CD4-positive, alpha-beta T cell treated with Interleukin-15 for 4 hours (primary cell): ENCODE results near the gene RAPH1.

Experiments
- DNase-seq: peaks from one replicate; pipeline ENCODE4 v3.0.0-alpha.2; 2020; ENCODE audit warnings: low spot score

Gene RAPH1

DNA sequence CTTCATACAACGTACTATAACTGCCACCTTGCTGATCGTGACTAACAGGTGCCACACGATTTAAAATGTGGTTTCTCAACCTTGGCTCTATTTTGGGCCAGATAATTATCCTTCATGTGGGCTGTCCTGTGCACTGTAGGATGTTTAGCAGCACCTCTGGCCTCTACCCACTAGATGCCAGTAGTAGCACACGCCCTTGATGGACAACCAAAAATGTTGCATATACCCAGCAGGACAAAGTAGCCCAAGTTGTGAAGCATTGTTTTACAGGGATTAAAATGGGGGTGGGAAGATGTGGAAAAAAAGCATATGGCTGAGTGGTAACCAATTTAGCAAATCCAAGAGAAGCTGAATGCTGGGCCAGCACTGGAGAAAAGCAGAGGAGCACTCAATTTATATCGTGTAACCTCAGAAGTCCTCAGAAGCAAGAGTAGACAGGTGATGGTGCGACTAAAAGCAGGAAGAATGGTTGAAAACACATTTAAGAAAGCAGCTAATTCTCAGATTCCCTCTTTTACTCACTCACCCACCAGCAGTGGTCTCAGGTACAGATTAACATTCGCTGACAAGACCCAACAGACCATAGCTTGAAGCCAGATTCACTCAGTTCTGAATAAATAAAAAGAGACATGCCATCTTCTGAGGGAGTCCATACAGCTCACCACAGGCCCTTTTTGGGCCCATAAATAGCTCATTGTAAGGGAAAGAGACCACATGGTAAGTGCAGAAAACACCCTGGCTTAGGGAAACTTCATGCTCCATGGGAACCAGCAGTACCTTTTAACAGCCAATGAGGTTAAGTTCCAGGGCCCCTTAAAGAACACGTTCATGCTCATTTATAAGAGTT, 50.6 kb downstream of the RAPH1 start:
- peak; percentile 62 for DNase-seq

DNA sequence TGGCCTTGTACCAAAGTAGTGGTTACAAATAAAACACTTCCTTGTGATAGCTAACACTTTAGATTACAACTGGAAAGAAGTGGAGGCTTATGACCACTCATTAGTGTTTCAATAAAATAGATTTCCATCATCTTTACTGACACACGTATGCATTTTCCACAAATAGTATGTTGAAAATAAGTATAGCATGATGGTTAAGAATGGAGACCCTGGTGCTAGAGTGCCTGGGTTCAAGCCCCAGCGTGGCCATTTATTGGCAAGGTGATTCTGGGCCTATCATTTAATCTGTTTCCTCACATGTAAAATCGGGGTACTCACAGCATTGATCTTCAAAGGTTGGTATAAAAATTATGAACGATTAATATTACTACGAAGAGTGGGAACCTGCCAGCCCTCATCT, 54.5 kb downstream of the RAPH1 start:
- no peak for DNase-seq

DNA sequence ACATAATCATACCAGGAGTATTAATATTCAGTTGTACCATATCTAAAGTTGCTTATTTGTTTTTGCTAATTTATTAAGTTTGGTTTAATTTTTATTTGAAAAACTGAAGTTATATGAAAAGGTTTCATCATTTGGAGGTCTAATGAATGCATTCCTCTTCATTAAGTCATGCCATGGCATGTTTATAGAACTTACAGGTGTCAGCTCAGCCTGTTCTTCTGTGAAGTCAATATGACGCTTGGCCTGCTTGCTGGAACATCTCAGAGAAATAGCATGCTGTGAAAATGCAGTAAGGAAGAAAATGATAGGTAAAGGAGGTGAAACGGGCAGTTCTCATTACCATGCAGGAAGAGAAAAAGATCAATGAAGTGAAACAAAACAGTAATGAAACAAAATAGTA, 58.2 kb downstream of the RAPH1 start:
- DNase-seq = no peak

DNA sequence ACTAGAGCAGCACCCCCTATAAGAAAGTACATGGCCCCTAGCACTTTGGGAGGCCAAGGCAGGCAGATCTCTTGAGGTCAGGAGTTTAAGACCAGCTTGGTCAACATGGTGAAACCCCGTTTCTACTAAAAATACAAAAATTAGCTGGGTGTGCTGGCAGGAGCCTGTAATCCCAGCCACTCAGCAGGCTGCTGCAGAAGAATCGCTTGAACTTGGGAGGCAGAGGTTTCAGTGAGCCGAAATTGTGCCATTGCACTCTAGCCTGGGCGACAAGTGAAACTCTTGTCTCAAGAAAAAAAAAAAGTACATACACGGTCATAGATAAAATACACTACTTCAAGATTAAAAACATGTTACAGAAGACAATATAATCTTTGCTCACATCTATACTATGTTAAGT, 63.8 kb downstream of the RAPH1 start:
- no peak for DNase-seq

DNA sequence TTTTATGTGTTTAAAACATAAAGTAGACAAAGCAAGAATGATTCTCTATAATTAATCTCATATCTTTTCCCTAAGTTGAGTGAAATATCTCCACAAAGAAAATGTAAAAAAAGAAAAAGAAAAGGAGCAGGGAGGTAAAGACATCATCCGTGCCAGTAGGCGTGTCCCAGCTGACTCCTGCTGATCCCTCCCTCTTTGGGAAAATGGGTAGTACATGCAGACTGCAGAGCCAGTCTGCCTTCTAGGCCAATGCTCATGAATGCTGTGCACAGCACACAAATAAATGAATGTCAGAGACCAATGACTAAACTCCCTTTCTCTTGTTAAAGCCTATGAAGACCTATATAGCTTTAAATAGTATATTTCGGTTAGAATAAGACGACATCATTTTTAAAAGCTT, 64.7 kb downstream of the RAPH1 start:
- DNase-seq = no peak

DNA sequence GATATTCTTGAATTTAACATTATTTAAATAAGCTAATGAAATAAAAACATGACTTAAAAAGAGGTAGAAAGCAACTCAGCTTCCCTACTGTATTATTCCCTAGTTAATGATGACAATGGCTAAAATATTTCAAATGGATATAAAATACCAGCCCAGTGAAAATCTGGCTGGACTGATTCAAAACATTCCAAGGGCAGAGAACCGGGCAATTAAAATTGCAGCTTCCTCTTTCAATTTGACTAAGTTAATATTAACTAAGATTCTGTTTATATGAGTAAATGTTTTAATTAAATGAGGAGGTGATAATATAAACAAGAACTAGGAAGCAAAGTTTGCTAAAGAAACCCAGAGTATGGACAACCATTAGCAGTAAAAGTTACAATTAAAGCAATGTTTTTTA, 65.6 kb downstream of the RAPH1 start:
- DNase-seq = no peak

DNA sequence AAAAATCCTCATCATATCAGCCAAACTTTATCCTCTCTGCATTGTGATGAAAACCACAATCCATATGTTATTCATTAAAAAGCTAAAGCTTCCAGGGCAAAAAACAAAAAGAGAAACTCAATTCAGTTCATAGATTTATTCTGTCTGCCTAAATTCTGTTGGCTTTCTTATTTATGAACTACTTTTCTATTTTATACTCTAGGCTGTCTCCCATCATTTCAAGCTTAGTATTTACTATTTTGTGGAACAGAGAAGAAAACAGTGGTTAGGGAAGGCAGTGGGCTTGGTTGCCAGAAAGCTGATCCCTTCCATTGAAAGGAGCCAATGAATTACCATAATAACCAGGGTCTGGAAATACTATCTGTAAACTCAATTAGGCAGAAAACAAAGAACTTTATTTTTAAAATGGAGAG, 71.8 kb downstream of the RAPH1 start:
- no peak for DNase-seq

DNA sequence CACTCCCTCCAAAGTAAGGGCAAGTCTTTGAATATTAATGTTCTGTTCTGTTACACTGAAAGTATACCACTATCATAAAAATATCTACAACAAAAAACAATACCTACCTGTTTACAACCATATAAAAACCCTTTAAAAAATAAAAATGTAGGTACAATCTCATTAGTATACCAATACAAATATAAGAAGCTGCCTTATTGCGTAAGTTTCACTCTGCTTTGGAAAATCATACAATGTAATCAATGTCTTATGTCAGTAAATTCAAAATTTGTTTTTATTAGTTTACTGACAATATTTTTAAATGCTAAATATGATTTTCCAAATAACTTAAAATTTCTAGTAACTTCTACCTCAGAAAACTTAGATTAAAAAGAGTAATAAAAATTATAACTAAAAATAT, 72.8 kb downstream of the RAPH1 start:
- no peak for DNase-seq

DNA sequence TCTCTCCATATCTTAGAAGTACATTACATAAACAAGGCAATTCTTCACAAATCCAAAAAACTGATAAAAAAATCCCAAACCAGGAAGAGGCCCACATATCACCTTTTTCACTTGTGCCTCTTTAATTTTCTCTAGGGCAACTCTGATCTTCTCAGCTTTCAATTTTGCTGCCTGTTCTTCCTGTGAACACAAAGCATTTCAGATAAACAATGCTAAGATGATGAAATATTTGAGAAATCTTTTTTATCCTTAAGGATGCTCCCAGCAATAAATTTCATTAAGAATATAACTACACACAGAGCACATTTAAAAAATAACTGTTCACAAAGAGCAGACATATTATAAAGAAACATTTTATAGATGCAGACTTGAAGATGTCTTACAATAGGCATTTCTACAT, 73.4 kb downstream of the RAPH1 start:
- DNase-seq = no peak

DNA sequence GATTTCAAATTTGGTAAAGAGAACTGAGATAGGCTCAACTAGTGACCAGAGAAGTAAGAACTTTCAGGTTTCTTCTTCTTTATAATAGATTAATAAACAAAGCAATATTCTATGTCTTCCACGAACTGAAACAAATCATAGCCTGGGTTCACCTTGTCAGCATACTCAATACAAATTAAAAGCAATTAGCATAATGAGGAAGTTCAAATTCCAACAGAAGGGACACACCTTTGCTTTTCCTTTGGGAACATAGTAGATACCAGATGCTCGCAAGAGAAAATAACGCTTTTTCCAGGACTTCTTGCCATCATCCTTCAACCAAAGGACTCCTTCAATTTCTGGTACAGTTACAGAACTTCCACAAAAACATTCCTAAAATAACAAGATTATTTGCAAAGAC, 79.9 kb downstream of the RAPH1 start:
- no peak for DNase-seq

DNA sequence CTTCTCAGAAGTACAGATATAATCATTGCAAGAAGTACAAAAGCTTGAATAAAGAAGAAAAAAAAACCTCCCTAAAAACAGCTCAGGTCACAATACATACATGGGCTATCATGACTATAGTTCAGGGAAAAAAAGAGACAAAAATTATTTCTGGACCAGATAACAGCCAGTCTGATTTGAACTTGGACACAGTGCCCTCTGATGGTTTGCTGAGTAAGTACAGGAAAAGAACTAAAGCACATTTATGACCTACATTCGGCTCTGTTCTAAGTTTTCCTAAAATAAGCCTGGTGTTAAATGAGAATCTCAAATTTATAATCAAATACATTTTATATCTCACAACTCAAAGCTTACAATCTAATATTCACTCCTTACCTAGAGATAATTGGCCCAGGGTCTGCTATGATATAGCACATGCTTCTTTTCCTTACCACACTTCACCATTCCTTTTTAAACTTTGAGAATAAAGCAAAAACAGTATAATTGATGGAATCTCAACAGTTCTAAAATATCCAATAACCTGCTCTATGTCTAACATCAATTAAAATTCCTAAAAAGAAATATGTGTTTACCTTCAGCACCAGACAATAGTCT, 81.1 kb downstream of the RAPH1 start:
- DNase-seq = peak; percentile 40

DNA sequence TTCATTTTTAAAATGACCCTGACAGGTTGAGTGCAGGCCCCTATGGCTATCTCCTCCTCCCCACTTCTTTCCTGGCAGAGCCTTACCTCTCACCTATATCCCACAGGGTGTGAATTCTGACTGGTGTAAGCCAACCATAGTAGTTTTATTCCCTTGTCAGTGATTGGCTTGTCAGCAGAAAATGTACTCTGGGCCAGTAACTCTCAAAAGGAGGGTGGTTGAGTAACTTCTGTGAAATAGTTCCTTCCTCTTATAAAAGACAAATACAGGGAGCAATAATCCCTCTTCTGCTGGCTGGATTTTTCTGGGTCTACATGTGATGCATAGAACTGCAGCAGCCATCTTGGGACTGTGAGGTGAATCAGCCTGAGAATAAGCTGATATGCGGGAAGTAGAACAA, 83.4 kb downstream of the RAPH1 start:
- DNase-seq = no peak

DNA sequence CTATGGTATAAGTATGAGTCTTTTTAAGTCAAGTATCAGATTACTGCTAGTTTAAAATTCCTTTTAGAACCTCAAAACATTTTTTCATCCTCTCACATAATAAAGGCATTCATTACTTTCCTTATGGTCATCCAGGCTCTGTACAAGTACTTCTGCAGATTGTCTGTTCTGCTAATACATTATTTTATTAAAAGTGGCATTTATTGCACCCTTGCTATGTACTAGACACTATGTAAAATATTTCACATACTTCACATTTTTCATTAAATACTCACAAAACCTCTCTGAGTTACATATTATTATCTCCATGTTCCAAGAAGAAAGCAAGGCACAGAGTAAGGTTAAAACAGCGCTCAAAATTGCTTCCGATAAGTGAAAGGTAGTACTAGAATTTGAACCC, 84.1 kb downstream of the RAPH1 start:
- DNase-seq = no peak

DNA sequence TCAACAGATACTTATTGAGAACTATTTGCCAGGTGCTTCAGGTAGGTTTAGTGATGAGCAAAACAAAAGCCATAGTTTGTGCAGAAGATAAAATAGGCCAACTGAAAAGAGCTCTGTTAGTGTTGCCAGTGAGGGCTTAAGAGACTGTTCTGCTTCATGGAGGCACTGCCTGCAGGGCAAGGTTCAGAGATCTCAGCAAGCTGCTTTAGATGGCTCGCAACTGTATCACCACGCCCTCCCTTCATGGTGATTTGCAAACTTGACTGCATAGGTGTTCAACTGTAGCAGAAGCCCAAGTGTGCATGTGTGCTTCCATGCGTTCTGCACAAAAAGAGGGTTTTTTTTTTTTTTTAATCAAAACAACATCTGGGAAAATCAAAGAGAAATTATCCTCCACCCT, 84.5 kb downstream of the RAPH1 start:
- DNase-seq = no peak

DNA sequence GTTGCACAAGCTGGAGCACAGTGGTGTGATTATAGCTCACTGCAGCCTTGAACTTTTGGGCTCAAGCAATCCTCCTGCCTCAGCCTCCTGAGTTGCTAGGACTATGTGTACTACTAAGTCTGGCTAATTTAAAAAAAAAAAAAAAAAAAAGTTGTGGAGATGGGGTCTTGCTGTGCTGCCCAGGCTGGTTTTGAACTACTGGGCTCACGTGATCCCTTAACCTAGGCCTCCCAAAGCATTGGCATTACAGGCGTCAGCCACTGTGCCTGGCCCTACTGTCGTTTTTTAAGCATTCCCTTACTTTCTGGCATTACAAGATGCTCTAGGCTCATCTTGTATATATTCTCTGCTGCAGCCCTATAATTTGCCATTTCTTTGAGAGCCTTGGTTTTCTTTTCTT, 88.3 kb downstream of the RAPH1 start:
- no peak for DNase-seq

DNA sequence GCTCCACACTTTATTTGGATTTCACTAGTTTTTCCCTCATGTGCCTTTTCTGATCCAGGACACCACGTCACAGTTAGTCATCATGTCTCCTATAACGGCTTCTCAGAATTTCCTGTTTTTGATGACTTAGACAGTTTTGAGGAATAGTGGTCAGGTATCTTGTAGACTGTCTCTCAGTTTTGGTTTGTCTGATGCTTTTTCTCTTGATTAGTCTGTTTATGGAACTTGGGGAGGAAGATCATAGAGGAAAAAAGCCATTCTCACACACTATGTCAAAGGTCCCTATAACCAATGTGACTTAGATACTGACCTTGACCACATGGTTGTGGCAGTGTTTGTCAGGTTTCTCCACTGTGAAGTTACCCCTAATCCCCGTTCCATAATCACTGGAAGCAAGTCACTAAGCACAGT, 89.0 kb downstream of the RAPH1 start:
- DNase-seq = no peak

DNA sequence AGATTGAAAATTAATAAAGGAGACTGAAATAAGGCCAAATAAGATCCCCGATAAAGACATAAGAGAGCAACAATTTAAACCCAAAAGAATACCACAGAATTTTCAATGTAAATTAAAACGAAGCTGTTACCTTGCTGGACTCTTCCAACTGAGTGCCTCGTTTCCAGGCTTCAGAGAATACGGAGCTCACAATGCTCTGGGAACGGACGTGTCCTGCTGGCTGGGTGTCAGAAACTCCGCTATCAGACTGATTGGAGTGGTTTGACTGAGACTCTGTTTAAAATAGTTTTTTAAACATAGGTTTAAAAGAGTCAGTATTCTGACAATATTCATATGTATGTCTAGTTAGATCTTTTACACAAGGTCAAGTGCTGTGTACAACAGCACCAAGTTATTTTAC, 90.4 kb downstream of the RAPH1 start:
- DNase-seq = no peak

DNA sequence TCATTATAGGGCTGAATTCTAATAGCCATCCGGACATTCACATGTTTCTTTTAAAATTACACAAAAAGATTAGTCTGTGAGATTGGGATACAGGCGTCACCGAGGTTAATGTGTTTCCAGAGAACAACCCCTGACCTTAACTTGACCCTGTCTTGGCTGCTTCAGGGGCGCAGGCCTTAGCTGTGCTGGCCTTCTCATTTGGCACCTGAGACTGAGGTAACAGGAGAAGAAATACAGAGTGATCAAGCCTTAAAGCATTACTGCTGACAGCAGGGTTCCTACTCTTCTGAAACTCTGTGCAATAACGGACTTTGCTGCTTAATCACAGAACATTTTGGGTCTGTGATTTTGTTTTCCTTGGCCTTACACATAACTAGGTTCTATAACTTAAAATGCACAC, 92.6 kb downstream of the RAPH1 start:
- no peak for DNase-seq

DNA sequence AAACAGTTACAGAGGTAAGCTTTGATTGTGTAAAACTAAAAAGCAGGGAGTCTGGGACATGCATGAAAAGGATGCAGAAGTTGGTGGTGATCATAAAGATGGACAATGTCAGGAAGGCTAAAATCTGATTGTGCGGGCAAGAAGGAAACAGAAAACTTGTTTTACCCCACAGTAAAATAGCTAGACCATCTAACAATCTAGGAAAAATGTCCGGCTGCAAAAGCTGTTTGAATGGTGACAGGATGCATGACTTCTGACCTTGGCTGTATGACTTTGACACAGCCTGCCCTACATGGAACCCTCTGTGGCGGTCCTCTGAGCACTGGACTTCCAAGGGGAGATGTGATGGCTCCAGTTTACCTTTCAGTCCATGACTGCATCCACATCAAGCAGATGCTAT, 93.6 kb downstream of the RAPH1 start:
- DNase-seq = no peak

DNA sequence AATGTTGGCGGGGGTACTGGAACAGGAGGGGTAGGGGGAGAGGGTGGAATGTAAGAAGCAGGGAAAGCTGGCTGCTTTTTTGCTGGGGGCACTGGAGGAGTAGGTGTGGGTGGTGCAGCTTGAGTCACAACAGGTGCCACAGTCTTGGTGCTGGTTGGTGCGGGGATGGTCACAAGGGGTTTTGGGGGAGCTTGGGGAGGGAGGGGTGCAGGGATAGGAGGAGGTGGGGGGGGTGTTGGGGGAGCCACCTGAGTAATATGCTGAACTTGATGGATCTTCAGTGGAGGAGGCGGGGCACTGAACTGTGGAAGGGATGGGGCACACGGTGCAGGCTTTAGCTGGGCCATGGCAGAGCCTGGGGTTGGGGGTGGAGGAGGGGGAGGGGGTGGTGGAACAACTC, 94.4 kb downstream of the RAPH1 start:
- no peak for DNase-seq

DNA sequence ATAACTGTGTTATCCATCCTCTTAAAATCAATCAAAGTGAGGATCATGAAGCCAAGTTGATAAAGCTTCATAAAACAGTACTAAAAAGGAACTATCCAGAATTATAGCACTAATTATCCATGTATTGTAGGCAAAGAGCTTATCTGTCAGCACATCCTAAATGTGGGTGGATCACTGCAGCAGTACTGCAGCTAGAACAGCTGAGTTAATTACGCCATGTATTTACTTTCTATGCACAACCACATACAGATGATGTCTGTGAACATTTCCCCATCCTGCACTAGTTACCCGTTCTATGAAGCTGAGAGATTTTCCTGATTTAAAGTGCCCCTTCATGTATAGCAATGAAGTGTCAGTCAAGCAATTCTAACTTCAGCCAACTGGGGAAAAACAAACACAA, 96.6 kb downstream of the RAPH1 start:
- DNase-seq = no peak

DNA sequence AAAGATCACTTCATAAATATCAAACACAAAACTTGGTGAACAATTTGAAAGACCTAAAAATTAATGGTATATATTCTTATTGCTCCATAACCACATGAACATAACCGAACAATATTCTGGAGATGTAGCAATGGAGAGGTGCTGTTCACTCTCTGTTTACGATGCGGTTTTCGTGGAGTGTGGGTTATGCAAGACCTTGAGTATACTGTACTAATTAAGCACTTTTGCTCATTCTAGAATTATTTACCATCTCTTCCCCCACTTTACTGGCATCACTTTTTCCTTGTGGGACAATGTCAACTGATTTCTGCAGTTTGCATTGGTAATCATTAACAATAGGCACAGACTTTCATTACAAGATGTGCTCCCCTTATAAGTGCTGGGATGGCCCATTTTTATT, 97.6 kb downstream of the RAPH1 start:
- no peak for DNase-seq

DNA sequence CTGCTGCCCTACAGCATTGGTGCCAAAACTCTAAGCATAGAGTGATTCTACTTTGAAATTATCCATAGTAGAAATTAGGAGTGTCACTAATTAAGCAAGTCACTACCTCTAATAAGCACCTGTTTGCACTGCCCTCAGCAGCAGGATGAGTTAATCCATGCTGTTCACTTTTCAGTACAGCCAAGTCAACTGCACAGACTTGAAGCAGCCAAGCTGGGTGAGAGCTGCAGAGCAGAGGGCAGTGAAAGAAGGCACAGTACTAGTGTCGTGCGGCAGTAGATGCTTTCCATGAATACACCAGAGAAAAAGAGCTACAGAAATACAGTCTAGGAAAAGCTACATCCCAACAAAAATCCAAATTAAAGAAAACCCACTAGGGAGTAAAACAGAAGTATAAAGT, 98.6 kb downstream of the RAPH1 start:
- no peak for DNase-seq

DNA sequence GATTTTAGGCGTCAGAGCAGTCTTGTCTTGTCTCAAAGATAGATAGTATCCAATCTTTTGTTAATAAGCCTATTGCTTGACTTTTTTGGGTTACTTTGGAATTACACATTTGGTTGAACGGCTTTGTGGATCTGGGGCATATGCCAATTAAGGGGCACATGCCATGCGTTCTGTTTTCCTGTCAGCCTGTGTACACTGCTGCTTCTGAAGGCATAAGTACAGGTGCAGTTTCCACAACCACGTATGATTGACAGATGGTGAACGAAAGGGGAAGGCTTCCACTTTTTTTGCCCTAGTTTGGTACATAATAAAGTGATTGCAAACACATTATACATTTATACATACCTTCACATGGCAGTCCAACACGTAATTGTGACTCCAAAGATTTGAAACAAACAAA, 102.3 kb downstream of the RAPH1 start:
- DNase-seq = no peak
